HepG2 (cell line): ENCODE data around the gene PSD. TPM values are rescaled to one million over a fixed set of nuclear protein-coding genes. Genes with fewer than 3 reads are reported as not detected.

Source experiments
- AGO1 ChIP-seq: fragments of 200-400 bp; formaldehyde crosslinking; IDR thresholded peaks from 2 replicates; pipeline ENCODE4 v1.6.1; 2017; ENCODE audit warnings: mild to moderate bottlenecking, low read depth, low read length, moderate library complexity; ENCODE audit not compliant: poor library complexity, severe bottlenecking
- EHMT2 ChIP-seq: fragments of 200-600 bp; sonication (generic); IDR thresholded peaks from 2 replicates; pipeline ENCODE4 v1.7.0; 2017; ENCODE audit warnings: antibody characterized with exemption, low read depth, low read length, borderline replicate concordance
- HIVEP1 ChIP-seq: sonication (generic); formaldehyde crosslinking; IDR thresholded peaks from 2 replicates; pipeline ENCODE4 v1.4.0; 2020; ENCODE audit warnings: mild to moderate bottlenecking, missing genetic modification reagents
- ISX ChIP-seq: sonication (generic); formaldehyde crosslinking; conservative IDR thresholded peaks from 2 replicates; pipeline ENCODE4 v1.5.0; 2020; ENCODE audit warnings: missing genetic modification reagents
- KDM2A ChIP-seq: sonication (generic); formaldehyde crosslinking; IDR thresholded peaks from 2 replicates; pipeline ENCODE4 v1.4.0; 2020; ENCODE audit warnings: low read depth, missing genetic modification reagents, borderline replicate concordance
- KDM5A ChIP-seq: fragments of 200-600 bp; sonication (generic); IDR thresholded peaks from 2 replicates; pipeline ENCODE4 v1.7.0; 2018; ENCODE audit warnings: antibody characterized with exemption, mild to moderate bottlenecking, low read length, borderline replicate concordance
- KMT2B ChIP-seq: IDR thresholded peaks from 2 replicates; pipeline ENCODE4 v1.6.1; 2016; ENCODE audit warnings: missing genetic modification reagents, missing compliant biosample characterization
- MXD4 ChIP-seq: IDR thresholded peaks from 2 replicates; pipeline ENCODE4 v1.6.1; 2016; ENCODE audit warnings: mild to moderate bottlenecking, missing biosample characterization, missing genetic modification reagents
- NR2C2 ChIP-seq: sonication (generic); formaldehyde crosslinking; IDR thresholded peaks from 2 replicates; pipeline ENCODE4 v1.4.0; 2020; ENCODE audit warnings: missing genetic modification reagents, mild to moderate bottlenecking, moderate library complexity, borderline replicate concordance
- NRL ChIP-seq: sonication (generic); formaldehyde crosslinking; IDR thresholded peaks from 2 replicates; pipeline ENCODE4 v1.5.0; 2020; ENCODE audit warnings: missing genetic modification reagents, mild to moderate bottlenecking, moderate library complexity, borderline replicate concordance
- PAWR ChIP-seq: sonication (generic); formaldehyde crosslinking; IDR thresholded peaks from 2 replicates; pipeline ENCODE4 v1.4.0; 2020; ENCODE audit warnings: missing genetic modification reagents, mild to moderate bottlenecking, borderline replicate concordance
- RCOR2 ChIP-seq: IDR thresholded peaks from 2 replicates; pipeline ENCODE4 v1.6.1; 2016; ENCODE audit warnings: missing biosample characterization, missing genetic modification reagents
- SNAI1 ChIP-seq: sonication (generic); formaldehyde crosslinking; IDR thresholded peaks from 2 replicates; pipeline ENCODE4 v1.5.0; 2020; ENCODE audit warnings: mild to moderate bottlenecking, missing genetic modification reagents, borderline replicate concordance
- SP2 ChIP-seq: sonication (generic); formaldehyde crosslinking; IDR thresholded peaks from 2 replicates; pipeline ENCODE4 v1.5.1; 2020; ENCODE audit warnings: mild to moderate bottlenecking, missing genetic modification reagents
- TBP ChIP-seq: sonication (generic); formaldehyde crosslinking; IDR thresholded peaks from 2 replicates; pipeline ENCODE4 v1.5.0; 2020; ENCODE audit warnings: missing genetic modification reagents
- TBX2 ChIP-seq: sonication (generic); formaldehyde crosslinking; IDR thresholded peaks from 2 replicates; pipeline ENCODE4 v1.5.0; 2020; ENCODE audit warnings: missing genetic modification reagents, mild to moderate bottlenecking, borderline replicate concordance
- U2AF1 ChIP-seq: fragments of 200-400 bp; formaldehyde crosslinking; optimal IDR thresholded peaks from 2 replicates; pipeline ENCODE3; 2017; ENCODE audit warnings: mild to moderate bottlenecking, low read depth, low read length
- ZFP41 ChIP-seq: sonication (generic); formaldehyde crosslinking; IDR thresholded peaks from 2 replicates; pipeline ENCODE4 v1.4.0; 2020; ENCODE audit warnings: mild to moderate bottlenecking, missing genetic modification reagents, borderline replicate concordance
- ZNF10 ChIP-seq: sonication (generic); formaldehyde crosslinking; IDR thresholded peaks from 2 replicates; pipeline ENCODE4 v1.4.0; 2020; ENCODE audit warnings: mild to moderate bottlenecking, low read depth, missing genetic modification reagents, borderline replicate concordance
- ZNF382 ChIP-seq: sonication (generic); formaldehyde crosslinking; IDR thresholded peaks from 2 replicates; pipeline ENCODE4 v1.5.0; 2020; ENCODE audit warnings: missing genetic modification reagents, mild to moderate bottlenecking, borderline replicate concordance
- ZNF703 ChIP-seq: sonication (generic); formaldehyde crosslinking; IDR thresholded peaks from 2 replicates; pipeline ENCODE4 v1.5.1; 2020; ENCODE audit warnings: missing genetic modification reagents, mild to moderate bottlenecking, moderate library complexity, borderline replicate concordance
- ZNF772 ChIP-seq: sonication (generic); formaldehyde crosslinking; IDR thresholded peaks from 2 replicates; pipeline ENCODE4 v1.5.0; 2020; ENCODE audit warnings: mild to moderate bottlenecking, missing genetic modification reagents
- ZSCAN20 ChIP-seq: sonication (generic); formaldehyde crosslinking; IDR thresholded peaks from 2 replicates; pipeline ENCODE4 v1.4.0; 2020; ENCODE audit warnings: missing genetic modification reagents, mild to moderate bottlenecking, borderline replicate concordance
- polyA plus RNA-seq, 8 experiments: library from polyadenylated mRNA; depleted of rRNA in 3 of 8; stranded (reverse) in 7 of 8; unstranded in 1 of 8; fragments of >200 nt; fragmentation: Illumina TruSeq in 4 of 8; extraction: Trizol in 4 of 8; gene quantifications; 2 replicates each; pipeline versions ENCODE4 v1.2.1 to v1.2.3, GENCODE V29; 2011 to 2016; ENCODE audit warnings: low read depth in 4 of 8, missing spikeins in 1 of 8, mixed read lengths in 1 of 8; ENCODE audit not compliant: insufficient read depth in 1 of 8
- total RNA-seq, 5 experiments: library from RNA; depleted of rRNA; stranded (reverse); fragments of >200 nt; fragmentation: Illumina TruSeq; extraction: Trizol; gene quantifications; 2 replicates each; pipeline ENCODE4 v1.2.3, GENCODE V29; 2016; ENCODE audit warnings: low read depth in 1 of 5
- TF ChIP-seq, protein P1 (sequence below): sonication (generic); formaldehyde crosslinking; IDR thresholded peaks from 2 replicates; pipeline ENCODE4 v1.4.0; 2020; ENCODE audit warnings: mild to moderate bottlenecking, missing genetic modification reagents
- TF ChIP-seq, protein P2 (sequence below): sonication (generic); formaldehyde crosslinking; IDR thresholded peaks from 2 replicates; pipeline ENCODE4 v1.4.0; 2020; ENCODE audit warnings: mild to moderate bottlenecking, low read depth, missing genetic modification reagents

Gene PSD
- total and polyA plus RNA-seq, 2 of the 13 experiments (the other 11 are each of a cell fraction or from before 2014, with no cell fraction given) = 0.35 to 0.58 TPM

DNA sequence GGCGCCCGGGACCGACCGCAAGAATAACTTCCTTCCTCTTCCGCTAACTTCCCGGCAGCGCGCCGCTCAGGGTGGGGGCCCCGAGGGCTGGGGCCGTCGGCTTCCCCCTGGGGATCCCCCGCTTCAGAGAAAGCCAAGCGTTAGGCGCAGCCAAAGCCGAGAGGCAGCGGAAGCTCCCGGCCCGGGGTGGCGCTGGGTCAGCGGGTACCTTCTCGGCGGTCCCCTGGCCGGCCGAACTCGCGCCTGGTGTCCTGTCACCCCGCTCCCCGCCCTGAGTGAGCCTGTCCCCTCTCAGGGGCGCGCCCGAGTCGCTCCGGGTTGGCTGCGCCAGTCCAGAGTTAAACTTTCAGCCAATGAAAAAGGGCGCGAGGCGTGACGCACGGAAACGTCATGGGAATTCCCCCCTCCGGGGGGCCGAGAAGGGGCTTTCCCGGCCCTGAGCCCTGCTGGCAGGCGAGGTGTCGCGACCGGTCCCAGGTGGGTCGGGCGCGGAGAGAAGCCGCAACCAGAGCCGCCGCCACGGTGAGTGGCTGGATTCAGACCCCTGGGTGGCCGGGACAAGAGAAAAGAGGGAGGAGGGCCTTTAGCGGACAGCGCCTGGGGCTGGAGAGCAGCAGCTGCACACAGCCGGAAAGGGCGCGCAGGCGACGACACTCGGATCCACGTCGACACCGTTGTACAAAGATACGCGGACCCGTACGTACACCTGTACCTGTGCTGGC, 24.3 kb downstream of the PSD start (continued):
- TF ChIP-seq TBX2 (peak; percentile 84), ISX (CRISPR knock-in tag) (0 out of 2 replicates have a peak, but pooled peaks have one; percentile 38), SP2 (peak; percentile 67), SNAI1 (no peak), ZFP41 (no peak), ZSCAN20 (CRISPR knock-in tag) (peak; percentile 60; the same call in 1 of the 2 replicates), AGO1 (peak; percentile 40), RCOR2 (CRISPR knock-in tag) (no peak), EHMT2 (no peak), ZNF703 (CRISPR knock-in tag) (no peak), TBP (CRISPR knock-in tag) (no peak), NRL (peak; percentile 18; the same call in 1 of the 2 replicates), U2AF1 (peak; percentile 85), ZNF10 (no peak), MXD4 (peak; percentile 58; the same call in 1 of the 2 replicates), ZNF382 (CRISPR knock-in tag) (no peak), KDM2A (CRISPR knock-in tag) (peak; percentile 84), ZNF772 (CRISPR knock-in tag) (0 out of 2 replicates have a peak, but pooled peaks have one; percentile 14), PAWR (CRISPR knock-in tag) (no peak), NR2C2 (no peak; the same call in 1 of the 2 replicates), KDM5A (no peak; the same call in 1 of the 2 replicates), HIVEP1 (CRISPR knock-in tag) (peak; percentile 100), KMT2B (CRISPR knock-in tag) (peak; percentile 18; the same call in 1 of the 2 replicates)
- TF ChIP-seq, protein P1, sequence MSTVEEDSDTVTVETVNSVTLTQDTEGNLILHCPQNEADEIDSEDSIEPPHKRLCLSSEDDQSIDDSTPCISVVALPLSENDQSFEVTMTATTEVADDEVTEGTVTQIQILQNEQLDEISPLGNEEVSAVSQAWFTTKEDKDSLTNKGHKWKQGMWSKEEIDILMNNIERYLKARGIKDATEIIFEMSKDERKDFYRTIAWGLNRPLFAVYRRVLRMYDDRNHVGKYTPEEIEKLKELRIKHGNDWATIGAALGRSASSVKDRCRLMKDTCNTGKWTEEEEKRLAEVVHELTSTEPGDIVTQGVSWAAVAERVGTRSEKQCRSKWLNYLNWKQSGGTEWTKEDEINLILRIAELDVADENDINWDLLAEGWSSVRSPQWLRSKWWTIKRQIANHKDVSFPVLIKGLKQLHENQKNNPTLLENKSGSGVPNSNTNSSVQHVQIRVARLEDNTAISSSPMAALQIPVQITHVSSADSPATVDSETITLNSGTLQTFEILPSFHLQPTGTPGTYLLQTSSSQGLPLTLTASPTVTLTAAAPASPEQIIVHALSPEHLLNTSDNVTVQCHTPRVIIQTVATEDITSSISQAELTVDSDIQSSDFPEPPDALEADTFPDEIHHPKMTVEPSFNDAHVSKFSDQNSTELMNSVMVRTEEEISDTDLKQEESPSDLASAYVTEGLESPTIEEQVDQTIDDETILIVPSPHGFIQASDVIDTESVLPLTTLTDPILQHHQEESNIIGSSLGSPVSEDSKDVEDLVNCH (CRISPR knock-in tag) = no peak
- TF ChIP-seq, protein P2, sequence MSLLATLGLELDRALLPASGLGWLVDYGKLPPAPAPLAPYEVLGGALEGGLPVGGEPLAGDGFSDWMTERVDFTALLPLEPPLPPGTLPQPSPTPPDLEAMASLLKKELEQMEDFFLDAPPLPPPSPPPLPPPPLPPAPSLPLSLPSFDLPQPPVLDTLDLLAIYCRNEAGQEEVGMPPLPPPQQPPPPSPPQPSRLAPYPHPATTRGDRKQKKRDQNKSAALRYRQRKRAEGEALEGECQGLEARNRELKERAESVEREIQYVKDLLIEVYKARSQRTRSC (CRISPR knock-in tag) = no peak
